Trophoblast cell (in vitro differentiated cells and primary cell): Measurements from ENCODE around the gene CAP1.
A peak's percentile ranks its signal among the peaks of the same experiment; 100 is the strongest.

Experiments
- DNase-seq, 2 donors: peaks; one replicate each; pipeline ENCODE4 v3.0.0-alpha.2; 2016
- H2AFZ ChIP-seq: 2 replicates; pipeline ENCODE4 v1.6.1; 2013; ENCODE audit warnings: low read length, moderate library complexity, mild to moderate bottlenecking; ENCODE audit not compliant: insufficient read depth, poor library complexity
- H2AK5ac ChIP-seq: 2 replicates; pipeline ENCODE4 v1.6.1; 2013; ENCODE audit warnings: mild to moderate bottlenecking, low read length
- H2BK120ac ChIP-seq: 2 replicates; pipeline ENCODE4 v1.6.1; 2013; ENCODE audit warnings: low read length, mild to moderate bottlenecking, moderate library complexity; ENCODE audit not compliant: insufficient read depth, poor library complexity
- H2BK12ac ChIP-seq: 2 replicates; pipeline ENCODE4 v1.6.1; 2013; ENCODE audit warnings: mild to moderate bottlenecking, low read length, moderate library complexity
- H2BK5ac ChIP-seq: 2 replicates; pipeline ENCODE4 v1.6.1; 2013; ENCODE audit warnings: low read length, low read depth, moderate library complexity, mild to moderate bottlenecking; ENCODE audit not compliant: poor library complexity
- H3K14ac ChIP-seq: 2 replicates; pipeline ENCODE4 v1.6.1; 2013; ENCODE audit warnings: mild to moderate bottlenecking, low read length
- H3K18ac ChIP-seq: 2 replicates; pipeline ENCODE4 v1.6.1; 2013; ENCODE audit warnings: mild to moderate bottlenecking, low read length
- H3K23ac ChIP-seq: 2 replicates; pipeline ENCODE4 v1.6.1; 2013; ENCODE audit warnings: low read length
- H3K27ac ChIP-seq: 2 replicates; pipeline ENCODE4 v1.5.1; 2013; ENCODE audit warnings: low read depth, mild to moderate bottlenecking, inconsistent platforms, low read length, moderate library complexity
- H3K27me3 ChIP-seq: 2 replicates; pipeline ENCODE4 v1.6.1; 2013; ENCODE audit warnings: inconsistent platforms, mild to moderate bottlenecking, low read length, moderate library complexity; ENCODE audit not compliant: insufficient read depth
- H3K36me3 ChIP-seq, 2 experiments: 1 replicate in 1 of 2; 2 replicates in 1 of 2; pipeline ENCODE4 v1.6.1; 2013; ENCODE audit warnings: low read length in 2 of 2, mild to moderate bottlenecking in 2 of 2, moderate library complexity in 1 of 2; ENCODE audit not compliant: insufficient read depth in 2 of 2, control insufficient read depth in 1 of 2
- H3K4ac ChIP-seq: 2 replicates; pipeline ENCODE4 v1.6.1; 2013; ENCODE audit warnings: low read depth, mild to moderate bottlenecking, low read length, moderate library complexity
- H3K4me1 ChIP-seq, 2 experiments: 1 replicate in 1 of 2; 2 replicates in 1 of 2; pipeline ENCODE4 v1.6.1; 2013; ENCODE audit warnings: low read length in 2 of 2, mild to moderate bottlenecking in 2 of 2, moderate library complexity in 1 of 2; ENCODE audit not compliant: insufficient read depth in 2 of 2, control insufficient read depth in 1 of 2
- H3K4me2 ChIP-seq: 2 replicates; pipeline ENCODE4 v1.6.1; 2013; ENCODE audit warnings: inconsistent platforms, mild to moderate bottlenecking, low read length, moderate library complexity
- H3K4me3 ChIP-seq: 2 replicates; pipeline ENCODE4 v1.5.1; 2013; ENCODE audit warnings: mild to moderate bottlenecking, low read depth, low read length, inconsistent platforms
- H3K79me1 ChIP-seq: one replicate; pipeline ENCODE4 v1.6.1; 2013; ENCODE audit warnings: low read length
- H3K79me2 ChIP-seq: 2 replicates; pipeline ENCODE4 v1.6.1; 2013; ENCODE audit warnings: low read length, mild to moderate bottlenecking; ENCODE audit not compliant: control insufficient read depth, insufficient read depth, poor library complexity
- H3K9ac ChIP-seq: 2 replicates; pipeline ENCODE4 v1.6.1; 2013; ENCODE audit warnings: mild to moderate bottlenecking, low read length
- H3K9me3 ChIP-seq: 2 replicates; pipeline ENCODE4 v1.6.1; 2013; ENCODE audit warnings: low read depth, mild to moderate bottlenecking, control low read depth, inconsistent platforms, low read length; ENCODE audit not compliant: insufficient read depth
- H4K12ac ChIP-seq: 2 replicates; pipeline ENCODE4 v1.6.1; 2013; ENCODE audit warnings: low read depth, mild to moderate bottlenecking, low read length, moderate library complexity
- H4K8ac ChIP-seq: 2 replicates; pipeline ENCODE4 v1.6.1; 2013; ENCODE audit warnings: low read depth, mild to moderate bottlenecking, low read length, moderate library complexity
- H4K91ac ChIP-seq: one replicate; pipeline ENCODE4 v1.6.1; 2013; ENCODE audit warnings: low read depth, mild to moderate bottlenecking, low read length, moderate library complexity
- WGBS: extraction: QIAGEN DNeasy Blood & Tissue Kit; methylation state at CpG from one replicate; pipeline ENCODE4 v1.1.7; 2013; ENCODE audit warnings: missing lambda C conversion rate; ENCODE audit not compliant: insufficient read length, insufficient coverage; ENCODE audit errors: extremely low coverage; 5-methylcytosine and 5-hydroxymethylcytosine counted together

Gene CAP1

GRCh38 chr1:40017951-40018575 is 22.5 kb upstream of the CAP1 start:
- no peaks in the 10 kb centered on the region for H3K79me2 ChIP-seq
- H2AFZ ChIP-seq: no peak overlapping the region
- no peak overlapping the region for H4K8ac ChIP-seq
- no peak overlapping the region for H3K27ac ChIP-seq
- no peaks in the 10 kb centered on the region for H3K79me1 ChIP-seq
- no peaks in the 10 kb centered on the region for H3K27me3 ChIP-seq
- H2BK120ac ChIP-seq: no peak overlapping the region
- H3K4me2 ChIP-seq: no peak overlapping the region
- no peak overlapping the region for H2BK5ac ChIP-seq
- H3K36me3 ChIP-seq: no peaks in the 10 kb centered on the region
- no peak overlapping the region for H3K14ac ChIP-seq
- no peak overlapping the region for H3K18ac ChIP-seq
- no peak overlapping the region for H2BK12ac ChIP-seq
- no peak overlapping the region for H3K4ac ChIP-seq
- no peak overlapping the region for H2AK5ac ChIP-seq
- no peaks in the 10 kb centered on the region for H3K9me3 ChIP-seq
- no peak overlapping the region for H3K9ac ChIP-seq
- WGBS: no CpG with 5 or more reads among the region's 5 CpGs
- no peak overlapping the region for H4K91ac ChIP-seq
- H3K4me3 ChIP-seq: no peak overlapping the region
- no peak overlapping the region for H4K12ac ChIP-seq
- H3K4me1 ChIP-seq: no peaks in the 10 kb centered on the region
- peak; percentile 92 to 97 for DNase-seq
- H3K23ac ChIP-seq: no peak overlapping the region

DNA sequence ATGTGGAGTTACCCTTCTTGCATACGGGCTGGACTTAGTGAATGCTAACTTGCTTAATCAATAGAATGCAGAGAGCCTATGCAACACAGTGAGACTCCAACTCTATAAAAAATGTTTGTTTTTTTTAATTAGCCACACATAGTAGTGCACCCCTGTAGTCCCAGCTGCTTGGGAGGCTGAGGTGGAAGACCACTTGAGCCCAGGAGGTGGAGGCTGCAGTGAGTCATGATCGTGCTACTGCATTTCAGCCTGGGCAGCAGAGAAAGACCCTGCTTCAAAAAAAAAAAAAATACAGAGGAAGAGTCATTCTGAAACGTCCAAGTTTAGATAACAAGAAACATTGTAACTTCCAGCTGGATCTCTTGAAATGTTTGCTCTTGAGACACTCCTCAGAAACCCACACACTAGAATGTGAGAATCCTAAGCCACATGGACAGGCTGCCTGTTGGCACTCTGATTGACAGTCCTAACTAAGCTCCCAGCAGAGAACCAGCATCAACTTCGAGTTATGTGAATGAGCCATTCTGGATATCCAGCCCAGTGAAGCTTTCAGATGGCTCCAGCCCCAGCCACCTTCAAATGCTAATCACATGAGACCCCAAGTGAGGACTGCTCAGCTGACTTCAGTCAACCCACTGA is 20.0 kb upstream of the CAP1 start:
- no peaks in the 10 kb centered on the region for H3K27me3 ChIP-seq
- H3K27ac ChIP-seq: no peak overlapping the region
- H3K4me2 ChIP-seq: no peak overlapping the region
- H3K9ac ChIP-seq: no peak overlapping the region
- DNase-seq: peak in 1 of 2 donors; percentile 59
- H3K79me2 ChIP-seq: no peaks in the 10 kb centered on the region
- H3K4ac ChIP-seq: no peak overlapping the region
- no peak overlapping the region for H4K91ac ChIP-seq
- no peak overlapping the region for H2AK5ac ChIP-seq
- H3K4me3 ChIP-seq: no peak overlapping the region
- no peaks in the 10 kb centered on the region for H3K9me3 ChIP-seq
- no peak overlapping the region for H2BK120ac ChIP-seq
- H3K23ac ChIP-seq: no peak overlapping the region
- no peaks in the 10 kb centered on the region for H3K36me3 ChIP-seq
- H3K4me1 ChIP-seq: no peaks in the 10 kb centered on the region
- H2BK12ac ChIP-seq: no peak overlapping the region
- no peak overlapping the region for H3K14ac ChIP-seq
- WGBS: no CpG with 5 or more reads among the region's 4 CpGs
- H4K8ac ChIP-seq: no peak overlapping the region
- H4K12ac ChIP-seq: no peak overlapping the region
- H2AFZ ChIP-seq: no peak overlapping the region
- H3K18ac ChIP-seq: no peak overlapping the region
- H2BK5ac ChIP-seq: no peak overlapping the region
- H3K79me1 ChIP-seq: no peaks in the 10 kb centered on the region

- H3K4me1 ChIP-seq: no peaks in the 10 kb centered on the region
- no peak overlapping the region for H3K4me3 ChIP-seq
- no peak overlapping the region for H2BK5ac ChIP-seq
- H3K14ac ChIP-seq: no peak overlapping the region
- no peak overlapping the region for H2AK5ac ChIP-seq
- no peak overlapping the region for H3K18ac ChIP-seq
- H3K4ac ChIP-seq: no peak overlapping the region
- H3K27ac ChIP-seq: no peak overlapping the region
- H4K8ac ChIP-seq: no peak overlapping the region
- no peak overlapping the region for H2BK120ac ChIP-seq
- H3K9ac ChIP-seq: no peak overlapping the region
- no peaks in the 10 kb centered on the region for H3K79me2 ChIP-seq
- H2BK12ac ChIP-seq: no peak overlapping the region
- peaks cover 1% of the 10 kb centered on the region for H3K9me3 ChIP-seq
- no peaks in the 10 kb centered on the region for H3K36me3 ChIP-seq
- no peak overlapping the region for H2AFZ ChIP-seq
- DNase-seq: no peak
- no peak overlapping the region for H4K91ac ChIP-seq
- H3K23ac ChIP-seq: no peak overlapping the region
- WGBS: no CpG with 5 or more reads among the region's 4 CpGs
- no peaks in the 10 kb centered on the region for H3K27me3 ChIP-seq
- H4K12ac ChIP-seq: no peak overlapping the region
- no peaks in the 10 kb centered on the region for H3K79me1 ChIP-seq
- no peak overlapping the region for H3K4me2 ChIP-seq
These were observed 17.1 kb upstream of the CAP1 start for GRCh38 chr1:40023379-40023944.

- no peak overlapping the region for H2AK5ac ChIP-seq
- H3K9ac ChIP-seq: no peak overlapping the region
- H3K36me3 ChIP-seq: no peaks in the 10 kb centered on the region
- H2AFZ ChIP-seq: no peak overlapping the region
- H3K9me3 ChIP-seq: peaks cover 1% of the 10 kb centered on the region
- H3K14ac ChIP-seq: no peak overlapping the region
- no peak overlapping the region for H3K23ac ChIP-seq
- WGBS: no CpG with 5 or more reads among the region's 2 CpGs
- H3K4me1 ChIP-seq: no peaks in the 10 kb centered on the region
- H3K79me1 ChIP-seq: no peaks in the 10 kb centered on the region
- no peak overlapping the region for H2BK120ac ChIP-seq
- no peak overlapping the region for H2BK12ac ChIP-seq
- no peaks in the 10 kb centered on the region for H3K79me2 ChIP-seq
- H4K12ac ChIP-seq: no peak overlapping the region
- DNase-seq: no peak
- no peak overlapping the region for H4K8ac ChIP-seq
- no peak overlapping the region for H3K18ac ChIP-seq
- no peak overlapping the region for H3K27ac ChIP-seq
- H3K4ac ChIP-seq: no peak overlapping the region
- H3K27me3 ChIP-seq: no peaks in the 10 kb centered on the region
- no peak overlapping the region for H4K91ac ChIP-seq
- H3K4me3 ChIP-seq: no peak overlapping the region
- H2BK5ac ChIP-seq: no peak overlapping the region
- H3K4me2 ChIP-seq: no peak overlapping the region
These were observed 15.9 kb upstream of the CAP1 start for GRCh38 chr1:40024671-40025070.
